ENCODE results near the gene ENTR1.

The ENTR1 gene

GRCh38 chr9:136396219-136396515 lies 14.2 kb downstream of the ENTR1 start:
- no peak for DNase-seq (ENCODE audit: low spot score)

DNA sequence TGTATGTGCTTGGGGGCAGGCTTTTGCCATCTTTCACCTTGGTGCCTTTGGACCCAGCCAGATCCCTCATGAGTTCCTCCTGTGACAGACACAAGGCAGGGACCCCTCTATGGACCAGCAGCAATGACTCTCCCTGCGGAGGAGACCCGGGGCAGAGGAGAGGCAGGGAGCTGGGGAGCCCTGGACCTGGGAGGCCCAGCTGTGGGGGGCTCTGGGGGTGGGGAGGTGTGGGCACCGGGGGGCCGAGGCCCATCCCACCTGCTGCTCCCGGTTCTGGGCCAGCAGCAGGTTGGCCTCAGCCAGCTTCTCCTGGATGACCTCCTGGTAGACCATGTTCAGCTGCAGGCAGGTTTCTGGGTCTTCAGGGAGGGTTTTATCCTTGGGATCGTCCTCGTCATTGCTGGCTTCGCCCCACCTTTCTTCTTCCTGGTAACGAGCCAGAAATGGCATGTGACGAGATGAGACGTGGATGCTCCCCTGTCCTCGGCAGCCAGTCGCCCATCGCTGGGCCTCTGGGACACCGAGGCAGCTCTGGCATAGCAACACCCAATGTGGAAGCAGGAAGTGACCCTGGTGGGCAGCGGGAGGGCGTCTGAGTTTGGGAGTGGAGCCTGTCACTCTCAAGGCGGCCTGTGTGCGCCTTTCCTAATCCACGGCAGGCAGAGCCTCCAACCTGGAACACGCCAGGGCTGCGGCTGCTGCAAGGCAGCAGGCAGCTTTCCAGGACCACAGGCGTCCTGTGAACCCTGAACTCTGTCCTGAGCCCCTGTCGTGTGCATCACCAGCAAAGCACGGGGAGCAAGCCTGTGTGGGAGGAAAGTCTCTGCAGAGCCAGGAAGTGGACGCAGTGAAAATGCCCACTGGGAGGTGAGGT lies 14.8 kb downstream of the ENTR1 start:
- no peak for DNase-seq (ENCODE audit: low spot score)

DNA sequence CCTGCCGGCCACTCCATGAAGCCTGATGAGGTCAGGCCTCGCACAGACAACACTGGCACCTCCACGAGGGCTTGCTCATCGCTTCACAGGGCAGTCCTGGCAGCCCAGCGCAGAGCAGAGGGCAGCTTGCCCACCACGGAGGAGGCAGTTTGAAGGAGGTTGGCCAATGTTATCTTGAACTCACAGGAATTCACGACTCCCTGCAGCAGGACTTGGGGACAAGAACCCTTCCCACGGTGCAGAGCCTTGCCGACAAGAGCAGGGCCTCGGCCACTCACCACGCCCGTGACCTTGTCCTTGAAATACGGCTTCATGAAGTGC lies 15.4 kb downstream of the ENTR1 start:
- DNase-seq (ENCODE audit: low spot score) = no peak

DNA sequence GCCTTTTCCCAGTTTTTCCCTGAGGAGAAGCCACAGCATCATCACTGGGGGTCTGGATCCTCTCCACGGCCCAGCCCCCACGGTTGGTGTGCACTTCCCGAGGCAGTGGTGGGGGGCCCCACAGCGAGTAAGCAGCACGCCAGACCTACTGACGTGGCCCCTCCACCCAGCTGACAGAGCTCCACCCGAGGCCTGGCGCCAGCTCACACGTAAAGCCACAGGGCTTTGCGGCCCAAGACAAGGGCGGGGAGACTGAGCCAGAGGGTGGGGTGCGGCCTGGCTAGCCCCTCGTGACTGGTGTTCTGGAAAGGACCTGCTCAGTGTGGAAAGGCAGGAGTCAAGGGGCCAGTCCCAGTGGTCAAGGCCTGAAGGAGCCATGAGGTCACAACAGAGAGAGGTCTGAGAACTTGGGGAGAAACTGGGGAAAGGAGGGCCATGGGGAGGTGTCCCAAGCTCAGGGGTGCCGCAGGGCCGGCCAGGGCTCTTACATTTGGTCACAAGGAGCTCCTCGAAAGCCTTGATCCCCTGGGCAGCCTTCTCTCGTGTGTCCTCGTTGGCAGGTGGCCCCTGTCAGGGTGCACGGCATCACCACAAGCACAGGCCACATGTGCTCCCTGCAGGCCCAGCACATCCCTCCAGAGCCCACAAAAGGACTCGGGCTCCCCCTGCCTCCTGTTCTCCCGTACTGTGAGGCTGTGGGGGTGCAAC lies 15.9 kb downstream of the ENTR1 start:
- no peak for DNase-seq (ENCODE audit: low spot score)

- DNase-seq (ENCODE audit: low spot score) = no peak
Observed at GRCh38 chr9:136393531-136393930, 16.9 kb downstream of the ENTR1 start.

- no peak for DNase-seq (ENCODE audit: low spot score)
Observed at GRCh38 chr9:136392538-136393449, 17.6 kb downstream of the ENTR1 start.

GRCh38 chr9:136391737-136392537 lies 18.5 kb downstream of the ENTR1 start:
- DNase-seq (ENCODE audit: low spot score) = no peak

- no peak for DNase-seq (ENCODE audit: low spot score)
Observed at GRCh38 chr9:136389396-136389795, 21.0 kb downstream of the ENTR1 start.

DNA sequence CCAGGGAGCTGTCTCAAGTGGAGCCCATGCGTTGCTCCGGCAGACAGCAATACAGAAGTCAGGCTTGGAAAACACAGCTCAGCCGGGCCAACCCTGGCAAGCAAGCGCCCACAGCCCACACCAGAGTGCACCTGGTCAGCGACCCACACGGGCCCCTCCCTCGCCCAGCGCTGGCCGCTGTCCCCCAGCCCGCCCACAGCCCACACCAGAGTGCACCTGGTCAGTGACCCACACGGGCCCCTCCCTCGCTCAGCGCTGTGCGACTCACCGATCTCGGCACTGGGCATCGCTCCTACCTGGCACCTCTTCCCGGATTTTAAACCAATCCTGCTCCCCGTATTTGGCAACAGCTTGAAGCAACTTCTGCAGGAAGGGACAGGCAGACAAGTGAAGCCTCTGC lies 23.2 kb downstream of the ENTR1 start:
- DNase-seq (ENCODE audit: low spot score) = no peak

DNA sequence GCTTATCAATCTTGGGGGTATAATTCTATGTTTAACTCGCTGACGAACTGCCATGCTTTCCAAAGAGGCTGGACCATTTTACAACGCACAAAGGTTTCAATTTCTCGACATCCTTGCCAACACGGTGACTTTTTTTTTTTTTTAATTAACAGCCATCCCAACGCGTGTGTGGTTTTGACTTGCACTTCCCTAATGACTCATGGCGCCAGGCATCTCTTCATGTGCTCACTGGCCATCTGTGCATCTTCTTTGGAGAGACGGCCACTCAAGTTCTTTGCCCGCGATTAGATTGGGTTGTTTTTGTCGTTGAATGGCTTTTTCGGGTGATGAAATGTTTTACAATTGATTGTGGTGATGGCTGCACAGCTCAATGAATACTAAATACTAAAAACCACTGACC lies 24.4 kb downstream of the ENTR1 start:
- no peak for DNase-seq (ENCODE audit: low spot score)

DNA sequence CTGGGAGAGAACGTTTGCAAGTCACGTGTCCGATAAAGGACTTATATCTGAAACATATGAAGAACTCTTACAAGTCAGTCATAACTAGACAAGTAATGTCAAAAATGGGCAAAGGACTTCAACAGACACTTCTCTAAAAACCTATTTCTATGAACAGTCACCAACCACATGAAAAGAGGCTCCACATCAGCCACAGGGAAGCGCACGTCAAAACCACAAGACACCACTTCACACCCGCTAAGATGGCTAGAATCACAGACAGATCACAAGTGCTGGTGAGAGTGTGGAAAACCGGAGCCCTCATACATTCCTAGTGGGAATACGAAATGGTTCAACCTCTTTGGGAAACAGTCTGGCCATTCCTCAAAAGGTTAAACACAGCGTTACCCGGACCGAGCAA lies 25.4 kb downstream of the ENTR1 start:
- DNase-seq (ENCODE audit: low spot score) = no peak

DNA sequence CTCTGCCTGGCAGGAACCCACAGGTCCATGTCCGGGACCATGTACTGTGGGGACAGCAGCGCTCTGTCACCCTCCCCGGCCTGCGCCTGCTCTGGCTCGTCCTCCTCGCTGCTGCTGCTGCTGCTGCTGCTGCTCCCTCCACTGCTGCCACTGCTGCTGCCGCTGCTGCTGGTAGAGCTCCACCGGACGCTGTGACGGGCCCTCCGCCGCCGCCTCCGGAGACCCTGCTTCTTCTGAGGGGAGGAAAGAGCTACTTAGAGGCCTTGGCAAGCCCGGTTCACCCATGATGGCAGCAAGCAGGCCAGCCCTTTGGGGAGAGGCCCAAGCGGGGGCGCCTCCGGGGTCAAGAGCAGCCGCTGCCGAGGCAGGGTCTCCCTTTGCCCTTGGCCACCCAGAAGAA lies 27.0 kb downstream of the ENTR1 start:
- DNase-seq (ENCODE audit: low spot score) = no peak

- DNase-seq (ENCODE audit: low spot score) = no peak
Observed at GRCh38 chr9:136381966-136382513, 28.4 kb downstream of the ENTR1 start.

GRCh38 chr9:136381311-136381710 lies 29.1 kb downstream of the ENTR1 start:
- no peak for DNase-seq (ENCODE audit: low spot score)

DNA sequence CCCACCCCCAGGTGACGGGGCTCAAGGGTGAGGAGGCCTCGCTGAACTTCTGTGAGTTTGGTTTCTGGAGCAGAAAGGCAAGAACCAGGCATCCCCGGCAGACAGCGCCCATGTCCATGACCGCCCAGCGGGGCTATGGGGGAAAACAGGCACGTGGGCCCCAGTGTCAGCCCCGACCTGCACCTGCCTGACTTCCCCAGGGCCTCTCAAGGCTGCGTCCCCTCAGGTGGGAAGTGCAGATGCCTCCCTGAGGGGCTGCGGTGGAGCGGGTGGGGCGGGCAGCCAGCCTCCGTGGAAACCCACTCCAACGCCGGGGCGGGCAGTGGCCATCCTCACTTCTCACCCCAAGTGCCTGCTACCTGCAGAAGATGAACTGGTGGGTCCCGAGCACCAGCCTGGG lies 30.0 kb downstream of the ENTR1 start:
- DNase-seq (ENCODE audit: low spot score) = no peak

DNA sequence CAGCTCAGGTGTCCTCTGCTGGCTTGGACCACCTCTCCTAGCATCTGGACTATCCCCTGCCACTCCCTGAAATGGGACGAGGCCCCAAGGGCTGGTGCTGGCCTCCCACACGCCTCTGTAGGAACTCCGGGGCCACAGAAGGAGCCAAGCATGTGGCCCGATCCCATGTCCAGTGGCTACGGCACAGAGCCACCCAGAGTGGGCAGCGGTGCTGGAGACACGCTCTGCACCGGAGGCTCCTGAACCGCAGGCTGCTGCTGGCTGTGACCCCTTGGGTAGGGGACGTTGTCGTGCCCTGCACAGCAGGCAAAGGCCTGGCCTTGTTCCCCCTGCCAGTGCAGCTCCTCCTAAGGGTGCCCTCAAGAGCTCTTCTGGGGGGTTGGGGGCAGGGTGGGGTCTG lies 30.5 kb downstream of the ENTR1 start:
- DNase-seq (ENCODE audit: low spot score) = no peak

- no peak for DNase-seq (ENCODE audit: low spot score)
Observed at GRCh38 chr9:136379401-136379800, 31.0 kb downstream of the ENTR1 start.

DNA sequence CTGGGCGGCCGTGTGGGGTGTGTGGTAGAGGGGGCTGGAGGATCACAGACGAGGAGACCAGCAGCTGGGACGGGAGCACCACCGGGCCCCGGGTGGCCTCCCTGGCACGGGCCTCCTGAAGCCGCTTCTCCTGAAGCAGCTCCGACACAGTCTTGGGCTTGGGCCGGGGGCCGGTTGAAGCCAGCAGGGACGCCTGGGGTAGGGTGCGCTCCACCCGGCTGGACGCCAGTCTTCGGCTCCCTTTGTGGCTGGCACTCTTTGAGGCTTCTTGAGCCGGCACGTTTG lies 31.5 kb downstream of the ENTR1 start:
- no peak for DNase-seq (ENCODE audit: low spot score)

GRCh38 chr9:136378170-136379002 lies 32.0 kb downstream of the ENTR1 start:
- DNase-seq (ENCODE audit: low spot score) = no peak

- no peak for DNase-seq (ENCODE audit: low spot score)
Observed at GRCh38 chr9:136377341-136378169, 32.9 kb downstream of the ENTR1 start.

Data from ecto neural progenitor cell (in vitro differentiated cells).